Effector memory CD8-positive, alpha-beta T cell (primary cell): ENCODE results near the gene MYL3.

Source experiments
- ATAC-seq: fragments of 150-1000 bp; cut with Tn5 transposase; replicated peaks from 2 replicates; pipeline ENCODE4 v1.10.0; 2021; ENCODE audit warnings: mild to moderate bottlenecking, moderate library complexity
- DNase-seq, 3 experiments: peaks; one replicate each; pipeline ENCODE4 v3.0.0; 2021
- H3K27ac Mint-ChIP-seq, 2 donors: one replicate each; pipeline ENCODE4 v1.8.0; 2022; ENCODE audit warnings: mild to moderate bottlenecking in 2 of 2, mixed read lengths in 2 of 2, moderate library complexity in 2 of 2
- H3K27me3 Mint-ChIP-seq, 2 donors: one replicate each; pipeline ENCODE4 v1.8.0; 2022; ENCODE audit warnings: mixed read lengths in 2 of 2
- H3K36me3 Mint-ChIP-seq: one replicate; pipeline ENCODE4 v1.8.0; 2022; ENCODE audit warnings: mild to moderate bottlenecking, moderate library complexity, mixed read lengths; ENCODE audit not compliant: insufficient read depth
- H3K4me1 Mint-ChIP-seq, 2 donors: one replicate each; pipeline ENCODE4 v1.8.0; 2022; ENCODE audit warnings: low read depth in 2 of 2, mixed read lengths in 2 of 2
- H3K4me3 Mint-ChIP-seq, 2 donors: one replicate each; pipeline ENCODE4 v1.8.0; 2022; ENCODE audit warnings: mild to moderate bottlenecking in 2 of 2, mixed read lengths in 2 of 2, moderate library complexity in 2 of 2
- H3K9me3 Mint-ChIP-seq, 2 donors: one replicate each; pipeline ENCODE4 v1.8.0; 2022; ENCODE audit warnings: mixed read lengths in 2 of 2

Gene MYL3

DNA sequence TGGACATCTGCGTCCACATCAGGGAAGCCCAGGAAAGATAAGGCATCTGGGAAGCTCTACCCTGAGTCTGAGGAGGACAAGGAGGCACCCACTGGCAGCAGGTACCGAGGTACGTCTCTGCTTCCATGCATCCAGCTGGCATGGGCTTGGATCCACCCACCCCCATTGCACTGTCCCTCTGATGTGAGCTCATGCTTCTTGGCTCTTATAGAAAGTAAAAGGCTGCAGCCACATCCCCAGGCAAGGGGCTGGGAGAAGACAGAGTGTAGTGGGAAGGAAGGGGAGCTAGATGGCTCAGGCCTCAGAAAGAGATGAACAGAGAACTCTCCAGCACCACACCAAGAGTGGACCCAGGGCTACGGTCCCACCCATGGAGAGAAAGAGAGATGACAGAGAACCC, 32.5 kb upstream of the MYL3 start:
- H3K27me3 Mint-ChIP-seq, result peaks cover 47 to 88% of the 10 kb centered on the region in 2 donors
- H3K27ac Mint-ChIP-seq, result no peak overlapping the region
- no peak for DNase-seq
- no peak overlapping the region for H3K4me3 Mint-ChIP-seq
- peaks cover 8% of the 10 kb centered on the region for H3K36me3 Mint-ChIP-seq
- ATAC-seq, result no peak
- H3K9me3 Mint-ChIP-seq, result no peaks in the 10 kb centered on the region
- H3K4me1 Mint-ChIP-seq, result peaks cover 6 to 18% of the 10 kb centered on the region in 2 donors

- Mint-ChIP-seq H3K27ac (no peak overlapping the region), H3K36me3 (peaks cover 8% of the 10 kb centered on the region), H3K4me3 (no peak overlapping the region), H3K4me1 (peaks cover 6 to 18% of the 10 kb centered on the region in 2 donors), H3K27me3 (peaks cover 49 to 88% of the 10 kb centered on the region in 2 donors), H3K9me3 (no peaks in the 10 kb centered on the region)
- peak; percentile 83 for ATAC-seq
- DNase-seq, result peak; percentile 79 to 81 (median 80)
Observed at GRCh38 chr3:46895204-46895660, 32.0 kb upstream of the MYL3 start.

DNA sequence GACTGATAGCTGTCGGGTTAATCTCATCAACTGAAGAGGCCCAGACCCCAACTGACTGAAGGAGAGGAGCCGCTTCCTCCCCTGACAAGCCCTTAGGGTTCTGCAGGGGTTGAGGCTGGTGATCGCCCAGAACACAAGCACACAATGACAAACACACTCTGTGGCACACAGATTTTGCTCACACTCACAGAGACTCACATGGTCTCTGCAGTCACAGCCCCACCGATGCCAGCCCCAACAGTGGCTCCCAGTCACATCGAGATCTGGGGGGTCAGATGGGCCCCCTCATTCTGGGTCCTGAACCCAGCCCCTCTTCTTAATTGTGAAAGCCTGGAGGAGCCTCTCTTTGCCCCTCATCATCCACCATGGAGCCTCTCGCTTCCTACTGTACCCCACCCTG, 31.0 kb upstream of the MYL3 start:
- ATAC-seq, result no peak
- Mint-ChIP-seq H3K36me3 (peaks cover 8% of the 10 kb centered on the region), H3K27me3 (peaks cover 48 to 91% of the 10 kb centered on the region in 2 donors)

GRCh38 chr3:46893763-46894162, 30.5 kb upstream of the MYL3 start:
- ATAC-seq, result no peak
- no peak for DNase-seq
- no peak overlapping the region for H3K4me3 Mint-ChIP-seq
- no peaks in the 10 kb centered on the region for H3K9me3 Mint-ChIP-seq
- no peak overlapping the region for H3K27ac Mint-ChIP-seq
- H3K4me1 Mint-ChIP-seq, result peaks cover 6 to 16% of the 10 kb centered on the region in 2 donors
- peaks cover 8% of the 10 kb centered on the region for H3K36me3 Mint-ChIP-seq
- H3K27me3 Mint-ChIP-seq, result peaks cover 43 to 88% of the 10 kb centered on the region in 2 donors

More for the DNA sequence above, 31.0 kb upstream of the MYL3 start:
- DNase-seq, result no peak
- Mint-ChIP-seq H3K4me3 (no peak overlapping the region), H3K9me3 (no peaks in the 10 kb centered on the region), H3K4me1 (peaks cover 6 to 18% of the 10 kb centered on the region in 2 donors), H3K27ac (no peak overlapping the region)

DNA sequence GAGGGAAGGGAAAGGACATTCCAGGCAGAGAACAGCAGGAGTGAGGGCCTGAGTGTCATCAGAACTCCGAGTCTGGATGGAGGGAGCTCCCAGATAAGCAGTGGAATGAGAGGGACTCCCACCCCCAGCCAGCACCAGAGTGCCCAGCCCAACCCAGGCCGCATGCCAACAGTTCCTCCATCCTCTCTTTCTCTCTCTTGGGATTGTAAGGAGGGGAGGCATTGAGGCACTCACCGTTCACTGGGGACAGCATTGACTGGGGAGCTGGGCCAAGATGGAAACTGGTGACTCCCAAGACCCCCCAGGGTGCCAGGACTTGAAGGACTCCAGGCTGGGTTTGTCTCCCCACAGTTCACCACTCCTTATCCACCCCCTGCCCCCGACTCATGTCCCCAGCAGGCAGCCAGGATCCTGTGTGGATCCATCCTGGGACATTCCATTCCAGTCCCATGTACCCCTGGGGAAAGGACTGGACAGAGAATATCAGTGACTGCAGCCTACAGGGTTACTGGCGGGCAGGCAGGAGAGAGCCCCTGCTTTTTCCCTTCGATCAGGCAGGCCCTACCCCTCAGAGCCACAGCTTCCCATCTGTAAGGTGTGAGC, 30.0 kb upstream of the MYL3 start:
- Mint-ChIP-seq H3K4me3 (peak overlapping the region in 1 of 2 donors; percentile 60), H3K27ac (no peak overlapping the region), H3K36me3 (peaks cover 8% of the 10 kb centered on the region), H3K9me3 (no peaks in the 10 kb centered on the region), H3K27me3 (peaks cover 39 to 85% of the 10 kb centered on the region in 2 donors), H3K4me1 (peaks cover 2 to 14% of the 10 kb centered on the region in 2 donors)
- ATAC-seq (no peak), DNase-seq (no peak)

DNA sequence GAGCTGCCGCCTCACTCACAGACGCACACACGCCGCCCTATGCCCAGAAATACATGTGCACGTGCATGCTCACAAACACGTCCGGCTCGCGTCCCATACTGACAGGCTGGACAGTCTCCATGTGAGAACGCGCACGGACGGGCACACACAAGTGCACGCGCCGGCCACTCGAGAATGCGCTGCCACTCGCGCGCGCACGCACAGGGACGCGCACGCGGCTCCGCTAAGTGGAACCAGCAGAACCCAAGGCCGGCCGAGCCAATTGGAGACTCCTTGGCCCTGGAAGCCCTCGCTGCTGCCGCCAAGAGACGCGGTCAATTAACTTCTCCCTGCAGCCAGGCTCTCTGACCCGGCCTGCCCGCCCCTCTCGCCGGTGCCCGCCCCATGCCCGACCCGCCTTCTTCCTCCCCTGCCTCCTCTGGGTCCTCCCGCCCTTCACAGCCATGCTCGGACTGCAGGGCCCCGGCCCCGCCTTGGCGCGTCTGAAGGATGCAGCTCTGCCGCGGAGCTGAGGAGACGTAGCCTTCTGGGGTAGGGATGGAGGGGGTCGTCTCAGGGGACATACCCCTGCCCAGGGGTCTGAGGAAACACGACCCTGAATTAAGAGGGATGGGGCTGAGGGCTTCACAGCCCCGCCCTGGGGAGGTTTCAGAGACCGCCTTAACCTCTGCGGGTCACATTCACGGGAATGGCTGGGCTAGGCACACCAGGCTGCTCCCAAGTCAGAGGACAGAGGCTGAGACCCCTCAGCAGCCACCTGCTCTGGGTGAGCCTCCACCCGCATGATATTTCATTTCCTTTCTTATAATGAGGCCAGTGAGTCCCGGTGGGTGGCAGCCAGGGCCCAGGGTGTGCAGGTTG, 29.3 kb upstream of the MYL3 start:
- peaks cover 33 to 82% of the 10 kb centered on the region in 2 donors for H3K27me3 Mint-ChIP-seq
- H3K27ac Mint-ChIP-seq, result no peak overlapping the region
- peaks cover 8% of the 10 kb centered on the region for H3K36me3 Mint-ChIP-seq
- H3K4me1 Mint-ChIP-seq, result peaks cover 0 to 12% of the 10 kb centered on the region in 2 donors
- ATAC-seq (peak; percentile 32), DNase-seq (no peak)
- H3K9me3 Mint-ChIP-seq, result no peaks in the 10 kb centered on the region
- H3K4me3 Mint-ChIP-seq, result peak overlapping the region; percentile 54 to 60

- H3K27ac Mint-ChIP-seq, result no peak overlapping the region
- peaks cover 8% of the 10 kb centered on the region for H3K36me3 Mint-ChIP-seq
- ATAC-seq, result no peak
- no peaks in the 10 kb centered on the region for H3K9me3 Mint-ChIP-seq
- H3K4me1 Mint-ChIP-seq, result peaks cover 0 to 12% of the 10 kb centered on the region in 2 donors
- H3K4me3 Mint-ChIP-seq, result peak overlapping the region in 1 of 2 donors; percentile 4
- DNase-seq, result no peak
- H3K27me3 Mint-ChIP-seq, result peaks cover 33 to 74% of the 10 kb centered on the region in 2 donors
Observed at GRCh38 chr3:46891132-46891531, 27.9 kb upstream of the MYL3 start.

- peaks cover 4% of the 10 kb centered on the region for H3K36me3 Mint-ChIP-seq
- no peaks in the 10 kb centered on the region for H3K9me3 Mint-ChIP-seq
- DNase-seq (no peak), ATAC-seq (no peak)
- no peak overlapping the region for H3K27ac Mint-ChIP-seq
- H3K4me3 Mint-ChIP-seq, result no peak overlapping the region
- peaks cover 36 to 75% of the 10 kb centered on the region in 2 donors for H3K27me3 Mint-ChIP-seq
- peaks cover 0 to 9% of the 10 kb centered on the region in 2 donors for H3K4me1 Mint-ChIP-seq
Observed at GRCh38 chr3:46890132-46890531, 26.9 kb upstream of the MYL3 start.

GRCh38 chr3:46889381-46890110, 26.3 kb upstream of the MYL3 start:
- no peak overlapping the region for H3K4me3 Mint-ChIP-seq
- peaks cover 4% of the 10 kb centered on the region for H3K36me3 Mint-ChIP-seq
- DNase-seq (no peak), ATAC-seq (no peak)
- peaks cover 0 to 9% of the 10 kb centered on the region in 2 donors for H3K4me1 Mint-ChIP-seq
- no peaks in the 10 kb centered on the region for H3K9me3 Mint-ChIP-seq
- peaks cover 40 to 75% of the 10 kb centered on the region in 2 donors for H3K27me3 Mint-ChIP-seq
- H3K27ac Mint-ChIP-seq, result peak overlapping the region in 1 of 2 donors; percentile 38

DNA sequence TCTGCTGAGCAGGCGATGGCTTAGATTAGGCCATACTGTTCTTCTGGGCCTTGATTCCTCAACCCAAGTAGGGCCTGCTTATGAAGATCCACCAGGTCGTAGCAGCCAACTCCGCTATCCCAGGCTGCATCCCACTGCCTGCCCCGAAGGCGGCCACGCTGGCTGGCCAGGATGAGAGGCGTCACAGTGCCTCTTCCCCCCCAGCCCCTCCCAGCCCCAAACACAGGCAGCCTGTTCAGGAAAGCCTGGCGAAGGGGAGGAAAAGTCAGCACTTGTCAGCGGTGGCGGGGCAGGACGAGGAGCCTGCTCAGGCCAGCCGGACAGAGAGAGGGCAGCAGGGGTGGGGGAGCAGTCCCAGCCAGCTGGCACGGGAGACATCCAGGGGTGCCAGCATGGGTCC, 25.5 kb upstream of the MYL3 start:
- ATAC-seq, result no peak
- Mint-ChIP-seq H3K9me3 (no peaks in the 10 kb centered on the region), H3K4me1 (peaks cover 0 to 10% of the 10 kb centered on the region in 2 donors), H3K36me3 (peaks cover 4% of the 10 kb centered on the region), H3K4me3 (no peak overlapping the region), H3K27ac (no peak overlapping the region), H3K27me3 (peaks cover 43 to 75% of the 10 kb centered on the region in 2 donors)
- DNase-seq, result no peak

DNA sequence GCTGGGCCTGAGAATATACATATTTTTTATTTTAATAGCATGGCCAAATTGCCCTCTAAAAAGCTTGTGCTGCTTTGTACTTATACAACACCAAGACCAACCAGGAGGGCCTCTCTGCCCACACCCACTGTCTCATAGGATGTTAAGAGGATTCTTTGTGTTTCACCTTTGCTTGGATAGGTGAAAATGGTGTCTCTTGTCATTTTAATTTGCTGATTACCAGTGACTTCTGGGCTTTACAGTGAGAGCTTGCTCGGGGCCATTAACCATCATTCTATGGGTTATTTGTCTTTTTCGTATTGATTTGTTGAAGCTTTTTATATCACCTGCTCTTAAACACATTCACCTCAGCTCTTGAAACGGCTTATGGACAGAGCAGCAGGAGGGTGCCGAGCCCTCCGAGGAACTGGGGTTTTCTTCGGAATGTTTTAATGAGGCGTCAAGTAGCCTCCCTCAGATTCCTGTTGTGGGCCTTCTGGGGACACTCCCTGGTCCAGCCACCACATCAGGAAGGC, 24.8 kb upstream of the MYL3 start:
- Mint-ChIP-seq H3K36me3 (peaks cover 4% of the 10 kb centered on the region), H3K27me3 (peaks cover 41 to 72% of the 10 kb centered on the region in 2 donors), H3K4me3 (no peak overlapping the region), H3K9me3 (no peaks in the 10 kb centered on the region), H3K4me1 (peaks cover 0 to 11% of the 10 kb centered on the region in 2 donors), H3K27ac (no peak overlapping the region)
- DNase-seq, result no peak
- ATAC-seq, result no peak

GRCh38 chr3:46885612-46886011, 22.4 kb upstream of the MYL3 start:
- Mint-ChIP-seq H3K36me3 (no peaks in the 10 kb centered on the region), H3K9me3 (no peaks in the 10 kb centered on the region), H3K27ac (no peak overlapping the region), H3K4me1 (peaks cover 6% of the 10 kb centered on the region in 2 donors), H3K4me3 (no peak overlapping the region), H3K27me3 (peaks cover 21 to 62% of the 10 kb centered on the region in 2 donors)
- ATAC-seq (no peak), DNase-seq (no peak)

- Mint-ChIP-seq H3K27me3 (peaks cover 27 to 65% of the 10 kb centered on the region in 2 donors), H3K36me3 (no peaks in the 10 kb centered on the region), H3K4me3 (no peak overlapping the region), H3K9me3 (no peaks in the 10 kb centered on the region), H3K27ac (no peak overlapping the region), H3K4me1 (peaks cover 8 to 12% of the 10 kb centered on the region in 2 donors)
- DNase-seq (no peak), ATAC-seq (no peak)
Observed at GRCh38 chr3:46884929-46885328, 21.7 kb upstream of the MYL3 start.
